ENCODE data around the gene SH2D5. TPM values are rescaled to one million over a fixed set of nuclear protein-coding genes. Genes with fewer than 3 reads are reported as not detected.

Gene SH2D5
- total RNA-seq, 4 donors from 2014 or later: 0.23 to 1.2 TPM; not detected in 2

- H3K9me3 ChIP-seq: no peaks in the 10 kb centered on the region
- 60% methylated on average over 2 of the region's 2 CpGs for WGBS
- DNase-seq (ENCODE audit: low spot score in 2 of 2): no peak
- no peak for TF ChIP-seq POLR2AphosphoS5 (IDR thresholded peaks at IDR 0.05)
- TF ChIP-seq POLR2A (IDR thresholded peaks at IDR 0.05): no peak
- TF ChIP-seq CTCF (IDR thresholded peaks at IDR 0.05): no peak
- no peak for TF ChIP-seq EP300 (IDR thresholded peaks at IDR 0.05)
- H3K4me3 ChIP-seq: no peak overlapping the region
- H3K27me3 ChIP-seq: no peaks in the 10 kb centered on the region
- H3K36me3 ChIP-seq: peaks cover 70% of the 10 kb centered on the region
- no peak overlapping the region for H3K27ac ChIP-seq
- H3K4me1 ChIP-seq: no peaks in the 10 kb centered on the region
Measured at GRCh38 chr1:20739225-20739624, 6.7 kb upstream of the SH2D5 start.

- Histone ChIP-seq H3K4me1 (peaks cover 28% of the 10 kb centered on the region), H3K4me3 (no peak overlapping the region), H3K27ac (no peak overlapping the region), H3K36me3 (peaks cover 36% of the 10 kb centered on the region), H3K9me3 (no peaks in the 10 kb centered on the region), H3K27me3 (peaks cover 17% of the 10 kb centered on the region)
- TF ChIP-seq CTCF (IDR thresholded peaks at IDR 0.05): no peak
- TF ChIP-seq POLR2A (IDR thresholded peaks at IDR 0.05): no peak
- no peak for TF ChIP-seq POLR2AphosphoS5 (IDR thresholded peaks at IDR 0.05)
- no peak for TF ChIP-seq EP300 (IDR thresholded peaks at IDR 0.05)
- no peak for DNase-seq (ENCODE audit: low spot score in 2 of 2)
- WGBS: 79% methylated on average over 7 of the region's 7 CpGs
Measured at GRCh38 chr1:20735581-20736111, 3.1 kb upstream of the SH2D5 start.

- peaks cover 36% of the 10 kb centered on the region for H3K27me3 ChIP-seq
- TF ChIP-seq CTCF (IDR thresholded peaks at IDR 0.05) (no peak), POLR2A (IDR thresholded peaks at IDR 0.05) (no peak), EP300 (IDR thresholded peaks at IDR 0.05) (no peak), POLR2AphosphoS5 (IDR thresholded peaks at IDR 0.05) (no peak)
- H3K36me3 ChIP-seq: peaks cover 16% of the 10 kb centered on the region
- 21% methylated on average over 7 of the region's 7 CpGs for WGBS
- H3K27ac ChIP-seq: peak overlapping the region; percentile 75
- H3K4me3 ChIP-seq: peak overlapping the region; percentile 60
- peaks cover 34% of the 10 kb centered on the region for H3K4me1 ChIP-seq
- no peaks in the 10 kb centered on the region for H3K9me3 ChIP-seq
- no peak for DNase-seq (ENCODE audit: low spot score in 2 of 2)
Measured at GRCh38 chr1:20733360-20733975, 965 bp upstream of the SH2D5 start.

GRCh38 chr1:20732071-20732587 lies 374 bp downstream of the SH2D5 start:
- Histone ChIP-seq H3K27ac (no peak overlapping the region), H3K4me3 (peak overlapping the region; percentile 60), H3K27me3 (peaks cover 37% of the 10 kb centered on the region), H3K36me3 (peaks cover 2% of the 10 kb centered on the region), H3K9me3 (no peaks in the 10 kb centered on the region), H3K4me1 (peaks cover 34% of the 10 kb centered on the region)
- 2% methylated on average over 10 of the region's 55 CpGs for WGBS
- DNase-seq (ENCODE audit: low spot score in 2 of 2): no peak
- TF ChIP-seq POLR2AphosphoS5 (IDR thresholded peaks at IDR 0.05) (no peak), CTCF (IDR thresholded peaks at IDR 0.05) (no peak), EP300 (IDR thresholded peaks at IDR 0.05) (no peak), POLR2A (IDR thresholded peaks at IDR 0.05) (no peak)
